GM19328 (cell line): ENCODE measurements around the gene ATP2B2.

Experiments
- ATAC-seq: cut with Tn5 transposase; IDR thresholded peaks from one replicate; pipeline ENCODE4 v1.9.1; 2021; ENCODE audit warnings: mild to moderate bottlenecking, moderate library complexity; ENCODE audit not compliant: unreplicated experiment

The ATP2B2 gene

GRCh38 chr3:10512687-10513086 lies 7.3 kb upstream of the ATP2B2 start:
- no peak for ATAC-seq

GRCh38 chr3:10511809-10512494 lies 6.6 kb upstream of the ATP2B2 start:
- ATAC-seq = no peak

GRCh38 chr3:10510743-10511432 lies 5.5 kb upstream of the ATP2B2 start:
- ATAC-seq = no peak

- ATAC-seq = no peak
Measured at GRCh38 chr3:10510086-10510742, 4.8 kb upstream of the ATP2B2 start.

GRCh38 chr3:10509325-10509724 lies 3.9 kb upstream of the ATP2B2 start:
- ATAC-seq = no peak

GRCh38 chr3:10508619-10509260 lies 3.4 kb upstream of the ATP2B2 start:
- ATAC-seq = no peak

GRCh38 chr3:10508235-10508618 lies 2.8 kb upstream of the ATP2B2 start:
- ATAC-seq = no peak

- no peak for ATAC-seq
Measured at GRCh38 chr3:10507331-10507730, 1.9 kb upstream of the ATP2B2 start.

- no peak for ATAC-seq
Measured at GRCh38 chr3:10506696-10507095, 1.3 kb upstream of the ATP2B2 start.

GRCh38 chr3:10505791-10506585 lies 602 bp upstream of the ATP2B2 start:
- ATAC-seq = no peak

GRCh38 chr3:10504171-10505049 lies 976 bp downstream of the ATP2B2 start:
- ATAC-seq = no peak

GRCh38 chr3:10503217-10503796 lies 2.1 kb downstream of the ATP2B2 start:
- ATAC-seq = no peak

- no peak for ATAC-seq
Measured at GRCh38 chr3:10502185-10502880, 3.1 kb downstream of the ATP2B2 start.

GRCh38 chr3:10501664-10502052 lies 3.7 kb downstream of the ATP2B2 start:
- ATAC-seq = no peak

GRCh38 chr3:10500717-10501663 lies 4.4 kb downstream of the ATP2B2 start:
- no peak for ATAC-seq

GRCh38 chr3:10498271-10498670 lies 7.1 kb downstream of the ATP2B2 start:
- no peak for ATAC-seq

GRCh38 chr3:10497439-10497838 lies 7.9 kb downstream of the ATP2B2 start:
- no peak for ATAC-seq
